A204.1 (cell line): ENCODE measurements around the gene CFAP61.

Experiments
- FAIRE-seq: peaks from 2 replicates; lab custom pipeline; 2012; peaks lifted over from hg19 to GRCh38; lab: Jason Lieb, UNC

CFAP61 gene

GRCh38 chr20:20399531-20400500 lies 347.5 kb downstream of the CFAP61 start:
- no peak for FAIRE-seq

- no peak for FAIRE-seq
These were observed 349.7 kb downstream of the CFAP61 start for GRCh38 chr20:20401991-20402390.

- FAIRE-seq, result no peak
These were observed 352.3 kb downstream of the CFAP61 start for GRCh38 chr20:20404633-20405032.

- FAIRE-seq, result no peak
These were observed 353.3 kb downstream of the CFAP61 start for GRCh38 chr20:20405623-20406022.

GRCh38 chr20:20406306-20406705 lies 354.0 kb downstream of the CFAP61 start:
- no peak for FAIRE-seq

- FAIRE-seq, result no peak
These were observed 355.8 kb downstream of the CFAP61 start for GRCh38 chr20:20407891-20408805.

- FAIRE-seq, result no peak
These were observed 357.0 kb downstream of the CFAP61 start for GRCh38 chr20:20409331-20409730.
